ENCODE data around the gene ZNF441.
A peak's percentile ranks its signal among the peaks of the same experiment; 100 is the strongest.

GRCh38 chr19:11737964-11738745, 28.6 kb upstream of the ZNF441 start:
- TF ChIP-seq CTCF (IDR thresholded peaks at IDR 0.05) = peak in 1 of 5 experiments; percentile 10
- no peak for TF ChIP-seq POLR2A (IDR thresholded peaks at IDR 0.05)

All from tibial nerve (tissue), 3 donors.